Esophagus muscularis mucosa (tissue), 3 donors: ENCODE results near the gene FCER2.

Source experiments
- POLR2A ChIP-seq: fragments of 450-650 bp; IDR thresholded peaks from one replicate; pipeline ENCODE4 v1.6.1; 2017; ENCODE audit warnings: antibody characterized with exemption, moderate library complexity, mild to moderate bottlenecking, low read depth
- TF ChIP-seq, protein P1 (sequence below), 3 experiments: fragments of 200-600 bp in 2 of 3; fragments of 450-650 bp in 1 of 3; sonication (generic) in 2 of 3; IDR thresholded peaks; one replicate each; pipeline ENCODE4 v1.5.1; 2017 to 2019; ENCODE audit warnings: antibody characterized with exemption in 3 of 3, mild to moderate bottlenecking in 2 of 3, moderate library complexity in 1 of 3

DNA sequence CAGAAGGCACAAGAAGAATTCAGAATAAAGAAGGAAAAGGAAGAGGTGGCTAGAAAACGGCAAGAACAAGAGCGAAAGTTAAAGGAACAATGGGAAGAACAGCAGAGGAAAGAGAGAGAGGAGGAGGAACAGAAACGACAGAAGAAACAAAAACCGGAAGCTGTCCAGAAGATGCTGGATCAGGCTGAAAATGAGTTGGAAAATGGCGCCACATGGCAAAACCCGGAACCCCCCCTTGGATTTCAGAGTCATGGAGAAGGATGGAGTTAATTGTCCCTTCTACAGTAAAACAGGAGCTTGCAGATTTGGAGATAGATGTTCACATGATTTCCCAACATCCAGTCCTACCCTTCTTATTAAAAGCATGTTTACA, 38.7 kb upstream of the FCER2 start:
- no peak for TF ChIP-seq POLR2A
- TF ChIP-seq, protein P1, sequence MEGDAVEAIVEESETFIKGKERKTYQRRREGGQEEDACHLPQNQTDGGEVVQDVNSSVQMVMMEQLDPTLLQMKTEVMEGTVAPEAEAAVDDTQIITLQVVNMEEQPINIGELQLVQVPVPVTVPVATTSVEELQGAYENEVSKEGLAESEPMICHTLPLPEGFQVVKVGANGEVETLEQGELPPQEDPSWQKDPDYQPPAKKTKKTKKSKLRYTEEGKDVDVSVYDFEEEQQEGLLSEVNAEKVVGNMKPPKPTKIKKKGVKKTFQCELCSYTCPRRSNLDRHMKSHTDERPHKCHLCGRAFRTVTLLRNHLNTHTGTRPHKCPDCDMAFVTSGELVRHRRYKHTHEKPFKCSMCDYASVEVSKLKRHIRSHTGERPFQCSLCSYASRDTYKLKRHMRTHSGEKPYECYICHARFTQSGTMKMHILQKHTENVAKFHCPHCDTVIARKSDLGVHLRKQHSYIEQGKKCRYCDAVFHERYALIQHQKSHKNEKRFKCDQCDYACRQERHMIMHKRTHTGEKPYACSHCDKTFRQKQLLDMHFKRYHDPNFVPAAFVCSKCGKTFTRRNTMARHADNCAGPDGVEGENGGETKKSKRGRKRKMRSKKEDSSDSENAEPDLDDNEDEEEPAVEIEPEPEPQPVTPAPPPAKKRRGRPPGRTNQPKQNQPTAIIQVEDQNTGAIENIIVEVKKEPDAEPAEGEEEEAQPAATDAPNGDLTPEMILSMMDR (IDR thresholded peaks at IDR 0.05), result no peak
